ENCODE data around the gene PARP2.

Gene PARP2

DNA sequence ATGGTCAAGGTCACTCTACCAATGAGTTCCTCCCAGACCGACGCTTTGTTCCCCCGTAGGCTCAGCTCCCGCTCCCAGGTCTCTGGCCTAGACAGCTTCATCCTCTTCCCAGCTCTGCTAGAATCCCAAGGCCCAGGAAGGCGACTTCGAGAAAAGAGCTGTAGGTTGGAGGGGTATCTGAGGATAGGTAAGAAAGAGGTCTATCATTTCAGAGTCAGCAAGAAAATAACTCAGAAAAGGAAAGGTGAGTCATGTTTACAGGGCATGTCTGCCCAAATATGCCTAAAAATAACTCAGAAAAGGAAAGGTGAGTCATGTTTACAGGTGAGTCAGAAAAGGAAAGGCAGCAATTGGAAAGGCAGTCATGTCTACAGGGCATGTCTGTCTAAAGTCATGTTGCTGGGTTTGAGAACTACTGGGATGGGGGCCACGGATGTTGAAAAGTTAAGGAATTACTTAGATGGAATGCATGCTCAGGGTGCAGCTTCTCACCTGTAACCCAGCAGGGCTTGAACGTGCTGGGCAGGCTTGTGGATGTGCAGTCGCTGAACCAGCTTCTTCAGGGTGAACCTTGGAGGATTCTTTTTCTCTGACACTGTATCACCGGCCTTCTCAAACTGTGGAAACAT lies 57.6 kb downstream of the PARP2 start:
- no peak for DNase-seq (ENCODE audit: low spot score)

DNA sequence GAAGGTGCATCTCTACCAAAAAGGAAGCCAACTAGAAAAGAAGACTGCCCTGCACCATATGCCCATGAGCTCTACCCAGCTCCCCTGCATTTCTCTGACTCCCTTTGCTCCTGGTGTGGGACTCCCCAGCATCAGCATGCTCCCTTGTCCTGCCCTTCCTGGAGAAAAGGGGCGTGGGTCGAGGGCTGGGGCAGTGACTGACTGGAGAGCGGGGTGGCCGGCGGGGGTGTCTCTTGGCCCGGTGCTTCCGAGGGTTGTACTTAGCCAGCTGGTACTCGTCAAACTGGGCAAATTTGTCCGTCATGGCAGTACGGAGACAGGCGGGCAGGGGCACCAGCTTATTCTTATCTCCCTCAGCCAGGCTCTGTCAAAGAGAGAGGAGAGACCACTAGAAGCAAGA lies 60.1 kb downstream of the PARP2 start:
- DNase-seq (ENCODE audit: low spot score): no peak
